Neural crest cell (in vitro differentiated cells): ENCODE data around the gene PDCL2. TPM values are rescaled to one million over a fixed set of nuclear protein-coding genes. Genes with fewer than 3 reads are reported as not detected.
"Not testable (repeated sequence)": the region's sequence is repeated elsewhere in the genome, so short reads cannot be mapped to it uniquely, and the experiment has no call there.

Experiments
- DNase-seq: peaks from one replicate; pipeline ENCODE4 v3.0.0; 2021; ENCODE audit warnings: low read depth, mixed read lengths, low spot score
- H3K27ac Mint-ChIP-seq: one replicate; pipeline ENCODE4 v1.8.0; 2021; ENCODE audit warnings: mild to moderate bottlenecking, mixed read lengths; ENCODE audit not compliant: unreplicated experiment
- H3K27me3 Mint-ChIP-seq: 2 replicates; pipeline ENCODE4 v1.8.0; 2021; ENCODE audit warnings: low read depth, mild to moderate bottlenecking, mixed read lengths
- H3K36me3 Mint-ChIP-seq: 2 replicates; pipeline ENCODE4 v1.8.0; 2021; ENCODE audit warnings: low read depth, mild to moderate bottlenecking, mixed read lengths
- H3K4me1 Mint-ChIP-seq: 2 replicates; pipeline ENCODE4 v1.8.0; 2021; ENCODE audit warnings: mixed read lengths
- H3K4me3 Mint-ChIP-seq: one replicate; pipeline ENCODE4 v1.8.0; 2021; ENCODE audit warnings: mild to moderate bottlenecking, mixed read lengths
- H3K9me3 Mint-ChIP-seq: 2 replicates; pipeline ENCODE4 v1.8.0; 2021; ENCODE audit warnings: mixed read lengths
- total RNA-seq: library from RNA; stranded (reverse); gene quantifications from 2 replicates; pipeline ENCODE4 v1.2.1, GENCODE V29; 2021
- TF ChIP-seq, protein P1 (sequence below): fragments of 200-600 bp; sonication (generic); conservative IDR thresholded peaks from 2 replicates; pipeline ENCODE4 v1.5.0; 2021; ENCODE audit warnings: antibody characterized with exemption, mild to moderate bottlenecking

Gene PDCL2
- total RNA-seq, 1 donor from 2014 or later, result not detected

DNA sequence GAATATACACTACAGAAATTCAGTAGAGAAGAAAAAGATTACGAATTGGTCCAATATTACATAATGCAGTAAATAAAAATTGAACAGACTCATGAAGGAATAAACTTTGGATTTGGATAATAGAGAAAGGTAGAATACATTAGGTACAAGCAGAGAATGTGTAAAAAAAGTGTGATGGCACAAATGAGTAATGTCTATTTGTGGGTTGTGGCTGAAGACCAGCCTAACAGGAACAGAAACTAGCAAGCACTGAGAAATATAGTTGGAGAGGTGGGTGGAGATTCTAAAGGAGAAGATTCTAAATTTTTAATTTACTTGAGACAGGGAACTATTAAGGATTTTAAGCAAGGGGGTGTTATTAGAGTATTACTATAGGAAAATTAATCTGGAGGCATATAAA is 30.2 kb downstream of the PDCL2 start:
- peaks cover 2% of the 10 kb centered on the region for H3K9me3 Mint-ChIP-seq
- H3K27me3 Mint-ChIP-seq, result no peaks in the 10 kb centered on the region
- H3K4me1 Mint-ChIP-seq, result no peaks in the 10 kb centered on the region
- no peak overlapping the region for H3K27ac Mint-ChIP-seq
- DNase-seq, result no peak
- no peak overlapping the region for H3K4me3 Mint-ChIP-seq
- no peaks in the 10 kb centered on the region for H3K36me3 Mint-ChIP-seq
- TF ChIP-seq, protein P1, sequence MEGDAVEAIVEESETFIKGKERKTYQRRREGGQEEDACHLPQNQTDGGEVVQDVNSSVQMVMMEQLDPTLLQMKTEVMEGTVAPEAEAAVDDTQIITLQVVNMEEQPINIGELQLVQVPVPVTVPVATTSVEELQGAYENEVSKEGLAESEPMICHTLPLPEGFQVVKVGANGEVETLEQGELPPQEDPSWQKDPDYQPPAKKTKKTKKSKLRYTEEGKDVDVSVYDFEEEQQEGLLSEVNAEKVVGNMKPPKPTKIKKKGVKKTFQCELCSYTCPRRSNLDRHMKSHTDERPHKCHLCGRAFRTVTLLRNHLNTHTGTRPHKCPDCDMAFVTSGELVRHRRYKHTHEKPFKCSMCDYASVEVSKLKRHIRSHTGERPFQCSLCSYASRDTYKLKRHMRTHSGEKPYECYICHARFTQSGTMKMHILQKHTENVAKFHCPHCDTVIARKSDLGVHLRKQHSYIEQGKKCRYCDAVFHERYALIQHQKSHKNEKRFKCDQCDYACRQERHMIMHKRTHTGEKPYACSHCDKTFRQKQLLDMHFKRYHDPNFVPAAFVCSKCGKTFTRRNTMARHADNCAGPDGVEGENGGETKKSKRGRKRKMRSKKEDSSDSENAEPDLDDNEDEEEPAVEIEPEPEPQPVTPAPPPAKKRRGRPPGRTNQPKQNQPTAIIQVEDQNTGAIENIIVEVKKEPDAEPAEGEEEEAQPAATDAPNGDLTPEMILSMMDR, result no peak

GRCh38 chr4:55560096-55560495 is 31.9 kb downstream of the PDCL2 start:
- no peak overlapping the region for H3K27ac Mint-ChIP-seq
- H3K9me3 Mint-ChIP-seq, result peaks cover 2% of the 10 kb centered on the region
- no peaks in the 10 kb centered on the region for H3K4me1 Mint-ChIP-seq
- H3K36me3 Mint-ChIP-seq, result no peaks in the 10 kb centered on the region
- TF ChIP-seq, protein P1, result no peak
- H3K4me3 Mint-ChIP-seq, result no peak overlapping the region
- H3K27me3 Mint-ChIP-seq, result no peaks in the 10 kb centered on the region
- DNase-seq, result no peak

GRCh38 chr4:55554453-55555030 is 37.5 kb downstream of the PDCL2 start:
- H3K36me3 Mint-ChIP-seq, result no peaks in the 10 kb centered on the region
- no peak overlapping the region for H3K4me3 Mint-ChIP-seq
- TF ChIP-seq, protein P1, result no peak
- no peak overlapping the region for H3K27ac Mint-ChIP-seq
- no peaks in the 10 kb centered on the region for H3K27me3 Mint-ChIP-seq
- H3K9me3 Mint-ChIP-seq, result no peaks in the 10 kb centered on the region
- DNase-seq, result no peak
- H3K4me1 Mint-ChIP-seq, result no peaks in the 10 kb centered on the region

GRCh38 chr4:55553441-55554201 is 38.4 kb downstream of the PDCL2 start:
- peaks cover 1% of the 10 kb centered on the region for H3K4me1 Mint-ChIP-seq
- DNase-seq, result no peak
- H3K4me3 Mint-ChIP-seq, result no peak overlapping the region
- no peaks in the 10 kb centered on the region for H3K27me3 Mint-ChIP-seq
- no peaks in the 10 kb centered on the region for H3K9me3 Mint-ChIP-seq
- no peak overlapping the region for H3K27ac Mint-ChIP-seq
- H3K36me3 Mint-ChIP-seq, result no peaks in the 10 kb centered on the region
- TF ChIP-seq, protein P1, result no peak

GRCh38 chr4:55551964-55552363 is 40.1 kb downstream of the PDCL2 start:
- not testable (repeated sequence) for H3K4me3 Mint-ChIP-seq, H3K36me3 Mint-ChIP-seq, H3K27me3 Mint-ChIP-seq, H3K9me3 Mint-ChIP-seq, DNase-seq, H3K27ac Mint-ChIP-seq
- H3K4me1 Mint-ChIP-seq, result peaks cover 16% of the 10 kb centered on the region

DNA sequence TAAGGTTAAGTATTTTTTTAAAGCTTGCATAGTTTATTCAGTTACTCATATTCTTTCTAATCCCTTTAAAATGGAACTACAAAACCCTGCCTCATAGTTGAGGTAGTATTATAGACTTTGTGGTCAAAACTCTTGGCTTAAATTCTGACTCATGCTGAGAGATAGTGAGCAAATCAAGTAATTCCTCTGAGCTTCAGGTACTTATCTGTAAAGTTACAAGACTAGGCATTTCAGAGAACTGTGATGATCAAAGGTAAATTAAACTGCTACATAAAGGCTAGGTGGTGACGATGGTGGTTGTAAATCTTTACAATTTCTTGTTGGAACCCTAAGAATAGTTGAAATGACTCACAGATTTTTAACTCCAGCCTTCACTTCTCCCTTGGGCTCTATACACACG is 42.2 kb downstream of the PDCL2 start:
- Mint-ChIP-seq H3K4me3 (peak overlapping the region; percentile 76), H3K27ac (no peak overlapping the region), H3K9me3 (no peaks in the 10 kb centered on the region), H3K27me3 (no peaks in the 10 kb centered on the region), H3K36me3 (no peaks in the 10 kb centered on the region), H3K4me1 (peaks cover 24% of the 10 kb centered on the region)
- TF ChIP-seq, protein P1, result no peak
- DNase-seq, result no peak
